ENCODE measurements around the gene CXCL14.

- TF ChIP-seq POLR2AphosphoS5 (IDR thresholded peaks at IDR 0.05; ENCODE audit: low read depth, low read length): no peak
- no peak for TF ChIP-seq POLR2A (IDR thresholded peaks at IDR 0.05; ENCODE audit: low read depth, low read length)
Observed at GRCh38 chr5:135537271-135537670, 41.5 kb downstream of the CXCL14 start.

Measured in GM12891 (cell line).